ENCODE measurements around the gene KLC1.

GRCh38 chr14:103623308-103623707, 5.7 kb upstream of the KLC1 start:
- TF ChIP-seq, protein P1, sequence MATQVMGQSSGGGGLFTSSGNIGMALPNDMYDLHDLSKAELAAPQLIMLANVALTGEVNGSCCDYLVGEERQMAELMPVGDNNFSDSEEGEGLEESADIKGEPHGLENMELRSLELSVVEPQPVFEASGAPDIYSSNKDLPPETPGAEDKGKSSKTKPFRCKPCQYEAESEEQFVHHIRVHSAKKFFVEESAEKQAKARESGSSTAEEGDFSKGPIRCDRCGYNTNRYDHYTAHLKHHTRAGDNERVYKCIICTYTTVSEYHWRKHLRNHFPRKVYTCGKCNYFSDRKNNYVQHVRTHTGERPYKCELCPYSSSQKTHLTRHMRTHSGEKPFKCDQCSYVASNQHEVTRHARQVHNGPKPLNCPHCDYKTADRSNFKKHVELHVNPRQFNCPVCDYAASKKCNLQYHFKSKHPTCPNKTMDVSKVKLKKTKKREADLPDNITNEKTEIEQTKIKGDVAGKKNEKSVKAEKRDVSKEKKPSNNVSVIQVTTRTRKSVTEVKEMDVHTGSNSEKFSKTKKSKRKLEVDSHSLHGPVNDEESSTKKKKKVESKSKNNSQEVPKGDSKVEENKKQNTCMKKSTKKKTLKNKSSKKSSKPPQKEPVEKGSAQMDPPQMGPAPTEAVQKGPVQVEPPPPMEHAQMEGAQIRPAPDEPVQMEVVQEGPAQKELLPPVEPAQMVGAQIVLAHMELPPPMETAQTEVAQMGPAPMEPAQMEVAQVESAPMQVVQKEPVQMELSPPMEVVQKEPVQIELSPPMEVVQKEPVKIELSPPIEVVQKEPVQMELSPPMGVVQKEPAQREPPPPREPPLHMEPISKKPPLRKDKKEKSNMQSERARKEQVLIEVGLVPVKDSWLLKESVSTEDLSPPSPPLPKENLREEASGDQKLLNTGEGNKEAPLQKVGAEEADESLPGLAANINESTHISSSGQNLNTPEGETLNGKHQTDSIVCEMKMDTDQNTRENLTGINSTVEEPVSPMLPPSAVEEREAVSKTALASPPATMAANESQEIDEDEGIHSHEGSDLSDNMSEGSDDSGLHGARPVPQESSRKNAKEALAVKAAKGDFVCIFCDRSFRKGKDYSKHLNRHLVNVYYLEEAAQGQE (IDR thresholded peaks at IDR 0.05; ENCODE audit: low read depth), result no peak
- no peak for TF ChIP-seq FOXM1 (IDR thresholded peaks at IDR 0.05; ENCODE audit: borderline replicate concordance, low read depth)
- TF ChIP-seq EP300 (IDR thresholded peaks at IDR 0.05; ENCODE audit: borderline replicate concordance), result no peak
- no peak for TF ChIP-seq YY1 (IDR thresholded peaks at IDR 0.05; ENCODE audit: low read depth)
- no peak for TF ChIP-seq NFIC (IDR thresholded peaks at IDR 0.05)
- TF ChIP-seq EGR1 (IDR thresholded peaks at IDR 0.05), result no peak
- TF ChIP-seq, protein P2, sequence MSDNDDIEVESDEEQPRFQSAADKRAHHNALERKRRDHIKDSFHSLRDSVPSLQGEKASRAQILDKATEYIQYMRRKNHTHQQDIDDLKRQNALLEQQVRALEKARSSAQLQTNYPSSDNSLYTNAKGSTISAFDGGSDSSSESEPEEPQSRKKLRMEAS (IDR thresholded peaks at IDR 0.05), result no peak
- no peak for TF ChIP-seq RAD21 (IDR thresholded peaks at IDR 0.05; ENCODE audit: low read depth)
- TF ChIP-seq CEBPB (IDR thresholded peaks at IDR 0.05), result no peak
